NCI-H748 (cell line): Measurements from ENCODE around the gene PTPRN.
"Not testable (repeated sequence)": the region's sequence is repeated elsewhere in the genome, so short reads cannot be mapped to it uniquely, and the experiment has no call there.

Experiments
- DNase-seq: peaks from one replicate; lab custom pipeline; 2025; ENCODE audit not compliant: unreplicated experiment; lab: John Stamatoyannopoulos, UW

The PTPRN gene

DNA sequence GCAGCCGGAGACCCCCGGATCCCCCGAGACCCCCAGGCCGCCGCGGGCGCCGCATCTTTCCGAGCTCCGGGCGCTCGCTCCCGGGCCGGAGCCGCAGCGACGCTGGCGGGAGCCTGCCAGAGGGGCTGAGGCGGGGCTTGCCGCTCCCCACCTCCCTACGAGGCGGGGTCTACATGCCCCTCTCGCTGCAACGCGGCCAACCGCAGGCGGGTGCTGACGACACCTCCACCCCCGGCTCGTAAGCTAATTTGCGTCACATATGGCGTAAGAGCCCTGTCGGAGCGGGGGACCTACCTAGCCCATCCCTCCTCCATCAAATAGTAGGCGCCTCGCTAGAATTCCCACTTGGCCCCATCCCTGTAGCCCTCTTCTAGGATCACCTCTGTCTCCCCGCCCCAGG, at the start of gene PTPRN:
Gene PTPRN (minus strand): TSS at position 124 of the 400 bp plus-strand sequence. CDS start 69 bp downstream, at position 55.
- peak; percentile 95 for DNase-seq

DNA sequence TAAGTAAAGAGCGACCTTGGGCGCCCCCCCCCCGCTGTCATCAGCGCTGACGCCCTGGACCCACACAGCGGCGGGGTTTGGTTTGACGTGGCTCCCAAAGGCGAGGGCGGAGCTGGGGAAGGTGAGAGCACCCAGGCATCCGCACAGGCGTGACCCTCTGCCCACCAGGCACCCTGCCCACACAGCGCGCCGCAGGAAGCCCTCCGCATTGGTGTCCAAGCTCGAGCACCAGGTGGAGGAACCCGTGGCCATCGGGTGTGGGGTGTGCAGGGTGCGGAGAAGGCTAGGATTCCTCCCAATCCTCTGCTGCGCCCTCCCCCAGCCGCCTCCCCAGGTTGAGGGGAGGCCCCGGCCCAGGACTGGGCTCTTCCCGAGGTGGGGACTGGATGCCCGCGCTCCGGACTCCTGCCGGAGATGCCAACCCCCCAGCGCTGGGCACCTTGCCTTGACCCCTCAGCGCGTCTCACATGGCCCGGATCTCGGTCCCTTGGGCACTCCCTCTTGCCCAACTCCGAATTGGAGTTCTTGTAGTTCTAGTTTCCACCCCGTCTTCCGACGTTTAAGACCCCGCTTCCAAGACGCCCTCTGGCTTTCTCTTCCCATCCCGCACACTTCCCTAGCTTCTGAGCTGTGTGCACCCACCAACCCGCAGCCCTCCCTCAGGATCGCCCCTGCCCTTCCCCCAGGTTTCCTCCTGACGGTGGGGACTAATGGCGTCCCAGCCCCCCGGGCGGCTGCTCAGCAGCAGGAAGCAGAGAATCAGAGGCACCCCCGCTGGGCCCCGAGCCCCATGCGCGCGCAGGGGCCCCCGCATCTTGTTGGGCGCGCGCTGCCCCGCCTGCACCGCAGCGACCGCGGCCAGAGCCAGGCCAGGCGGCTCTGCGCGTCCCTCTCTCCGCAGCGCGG, 49.2 kb upstream of the PTPRN start:
- DNase-seq, result peak; percentile 24

DNA sequence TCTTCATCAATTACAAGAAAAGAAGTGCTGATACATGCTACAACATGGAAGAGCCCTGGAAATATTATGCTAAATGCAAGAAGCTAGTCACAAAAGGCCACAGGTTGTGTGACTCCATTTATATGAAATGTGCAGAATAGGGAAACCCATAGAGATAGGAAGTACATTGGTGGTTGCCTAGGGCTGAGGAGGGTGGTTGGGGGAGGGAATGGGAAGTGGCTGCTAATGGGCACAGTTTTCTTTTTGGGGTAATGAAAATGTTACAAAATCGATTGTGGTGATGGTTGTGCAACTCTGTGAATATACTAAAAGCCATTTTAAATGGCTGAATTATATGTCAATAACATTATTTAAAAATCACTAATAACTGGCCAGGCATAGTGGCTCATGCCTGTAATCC, 47.6 kb upstream of the PTPRN start:
- DNase-seq, result no peak

DNA sequence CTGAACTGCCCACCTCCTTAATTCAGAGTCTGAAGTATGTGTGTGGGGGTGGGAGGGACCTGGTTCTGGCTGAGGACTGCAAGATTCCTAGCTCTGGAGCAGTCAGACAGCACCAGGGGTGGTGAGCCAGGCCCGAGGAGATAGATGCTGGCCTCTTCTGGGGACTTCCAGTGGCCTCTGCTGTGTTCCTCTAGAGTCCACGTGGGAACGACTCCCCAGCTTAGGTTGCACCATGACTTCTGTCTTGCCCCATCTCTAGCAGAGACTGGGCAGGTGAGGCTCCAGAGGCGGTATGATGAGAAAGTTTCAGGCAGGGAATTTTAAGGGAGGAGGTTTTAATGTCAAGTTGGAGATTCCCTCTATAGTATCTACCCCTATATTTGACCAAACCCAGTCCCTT, 45.4 kb upstream of the PTPRN start:
- no peak for DNase-seq

DNA sequence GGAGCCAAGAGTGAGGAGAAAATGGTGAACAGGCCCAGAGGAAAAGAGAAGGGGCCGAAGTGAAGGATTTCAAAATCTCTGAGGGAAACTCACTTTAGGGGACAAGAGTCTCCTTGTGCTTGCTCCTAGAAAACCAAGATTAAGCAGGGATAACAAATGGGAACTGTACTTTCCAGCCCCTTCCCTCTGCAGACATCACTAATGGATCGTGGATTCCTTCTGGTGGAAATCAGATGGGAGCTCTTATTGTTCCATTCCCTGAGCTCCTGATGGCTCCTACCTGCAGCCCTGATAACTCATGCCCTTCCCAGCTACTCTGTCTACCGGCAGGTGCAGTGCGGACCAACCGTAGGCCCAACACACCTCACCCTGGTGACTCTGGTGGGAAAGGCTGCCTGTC, 43.9 kb upstream of the PTPRN start:
- no peak for DNase-seq

DNA sequence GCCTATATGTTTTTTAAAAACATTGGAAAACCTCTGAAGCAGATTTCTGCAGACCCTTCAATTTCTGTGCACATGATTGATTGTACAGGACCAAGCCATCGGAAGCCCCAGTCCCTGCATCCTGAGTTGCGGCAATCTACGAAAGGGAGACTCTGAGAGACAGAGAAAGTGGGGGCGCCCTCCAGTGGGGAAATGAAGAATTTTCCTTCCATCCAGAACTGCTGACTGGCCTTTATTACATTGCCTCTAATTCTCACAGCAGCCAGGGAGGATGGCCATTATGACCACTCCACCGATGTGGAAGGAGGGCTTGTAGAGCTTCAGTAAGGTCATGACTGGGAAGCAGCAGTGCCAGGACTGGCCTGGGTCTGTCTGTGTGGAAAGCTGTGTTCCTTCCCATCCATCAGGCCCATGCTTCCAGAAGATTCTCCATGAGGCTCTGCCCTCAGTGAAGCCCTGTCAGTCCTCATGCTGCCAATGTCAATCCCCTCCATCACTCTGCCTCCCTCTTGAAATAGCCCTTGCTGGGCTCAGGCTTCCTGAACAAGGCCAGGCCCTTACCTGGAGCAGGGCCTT, 43.3 kb upstream of the PTPRN start:
- DNase-seq, result peak; percentile 70

DNA sequence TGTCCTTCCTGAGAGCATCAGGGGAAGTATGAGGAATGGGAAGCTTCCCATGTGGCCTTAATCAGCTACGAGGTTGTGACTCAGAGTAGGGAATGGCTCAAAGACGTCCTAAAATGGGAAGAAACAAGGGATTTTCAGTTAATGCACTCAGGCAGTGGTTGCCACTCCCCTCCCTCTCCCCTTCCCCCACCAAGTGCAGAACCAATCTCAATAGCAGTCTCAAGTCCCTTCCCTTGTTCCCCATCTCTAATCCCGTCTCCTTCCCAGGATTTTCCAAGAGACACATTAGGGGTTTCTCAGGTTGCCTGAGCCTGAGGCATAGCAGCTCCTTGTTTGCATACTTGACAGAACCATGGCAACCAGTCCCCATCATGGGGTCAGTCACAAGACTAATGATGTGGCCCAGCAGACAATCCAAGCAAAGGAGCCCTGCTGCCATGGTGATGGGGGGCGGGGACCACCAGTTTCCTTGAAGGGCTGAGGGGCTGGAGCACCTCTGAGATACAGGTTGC, 41.6 kb upstream of the PTPRN start:
- peak; percentile 58 for DNase-seq

DNA sequence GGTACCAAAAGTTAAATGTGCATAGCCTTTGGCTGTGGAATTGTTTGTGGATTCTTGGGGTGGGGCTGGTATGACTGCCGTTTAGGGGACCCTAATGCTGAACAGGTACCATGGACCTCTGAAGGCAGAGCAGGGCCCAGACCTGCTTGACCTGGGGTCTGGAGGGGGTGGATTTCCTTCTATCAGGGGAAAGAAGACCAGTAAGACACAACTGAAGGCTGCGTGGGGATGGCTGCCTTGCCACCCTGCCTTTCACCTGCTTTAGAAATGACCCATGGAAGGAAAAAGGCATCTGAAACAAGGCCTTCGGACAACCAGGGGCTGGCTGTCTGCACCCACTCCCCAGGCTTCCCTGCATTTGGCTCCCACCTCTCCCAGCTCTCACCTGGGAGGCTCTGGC, 41.0 kb upstream of the PTPRN start:
- DNase-seq, result no peak

DNA sequence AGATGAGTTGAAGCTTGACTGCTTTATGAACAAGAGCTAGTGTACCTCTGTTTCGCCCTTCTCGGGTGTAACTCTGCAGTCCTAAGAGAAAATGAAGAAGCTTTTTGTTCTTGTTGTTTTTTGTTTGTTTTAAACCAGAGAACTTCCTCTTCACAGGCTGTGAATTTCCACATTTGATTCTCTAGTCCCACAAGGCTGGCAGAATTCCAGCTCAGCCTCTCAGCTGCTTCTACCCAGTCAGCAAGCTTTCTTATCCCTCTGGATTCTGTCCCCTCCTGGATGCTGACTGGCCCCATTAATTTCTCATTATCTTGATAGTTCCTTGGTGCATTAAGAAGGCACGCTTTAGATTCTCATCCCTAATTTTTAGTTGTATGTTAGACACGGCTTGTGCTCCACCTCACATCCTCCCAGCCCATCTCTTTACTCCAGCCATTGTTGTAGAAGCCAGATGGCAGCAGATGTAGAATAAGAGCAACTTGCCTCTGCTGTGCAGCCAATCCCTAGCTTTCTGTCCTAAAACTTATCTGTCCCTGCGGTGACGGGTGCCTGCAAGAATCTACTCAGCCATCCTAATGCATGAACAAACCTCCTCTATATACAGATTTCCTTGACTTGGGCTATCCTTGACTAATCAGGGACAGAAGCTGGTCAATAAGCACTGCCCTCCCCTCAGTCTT, 35.7 kb upstream of the PTPRN start:
- peak; percentile 30 for DNase-seq

DNA sequence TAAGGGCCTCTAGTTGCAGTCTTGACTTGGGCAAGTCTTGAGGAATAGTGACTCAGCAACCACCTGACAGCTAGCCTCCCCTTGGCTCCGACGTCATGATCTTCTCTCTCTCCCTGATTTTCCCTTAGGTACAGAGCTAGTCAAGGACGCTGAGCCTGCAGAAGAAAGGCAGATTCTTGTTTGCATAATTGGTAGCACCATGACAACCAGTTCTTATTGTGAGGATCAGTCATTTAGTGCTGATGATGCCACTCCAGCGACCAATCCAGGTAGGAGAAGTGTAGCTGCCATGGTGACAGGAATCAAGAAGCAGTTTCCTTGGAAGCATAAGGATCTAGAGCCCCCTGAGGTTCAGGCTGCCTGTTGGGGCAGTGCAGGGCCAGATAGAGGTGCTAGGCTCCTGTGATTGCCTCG, 26.2 kb upstream of the PTPRN start:
- DNase-seq, result peak; percentile 50

DNA sequence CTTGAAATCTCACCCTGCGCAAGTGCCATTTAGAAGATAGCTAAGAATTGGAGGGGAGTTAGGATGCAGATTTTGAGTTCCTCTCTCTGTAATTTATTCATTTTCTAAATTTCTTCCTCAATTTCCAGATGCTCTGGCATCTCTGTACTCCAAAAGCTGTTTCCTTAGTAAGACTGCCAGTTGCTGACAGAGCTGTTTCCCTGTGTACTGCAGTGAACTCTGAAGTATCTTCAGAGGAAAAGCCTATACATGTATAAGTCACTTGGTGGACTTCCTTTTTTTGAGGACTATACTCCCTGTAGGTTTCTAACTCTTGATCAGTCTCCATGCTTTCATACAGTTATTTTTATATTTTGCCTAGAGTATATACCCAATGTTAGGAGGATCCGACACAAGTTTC, 24.9 kb upstream of the PTPRN start:
- no peak for DNase-seq

DNA sequence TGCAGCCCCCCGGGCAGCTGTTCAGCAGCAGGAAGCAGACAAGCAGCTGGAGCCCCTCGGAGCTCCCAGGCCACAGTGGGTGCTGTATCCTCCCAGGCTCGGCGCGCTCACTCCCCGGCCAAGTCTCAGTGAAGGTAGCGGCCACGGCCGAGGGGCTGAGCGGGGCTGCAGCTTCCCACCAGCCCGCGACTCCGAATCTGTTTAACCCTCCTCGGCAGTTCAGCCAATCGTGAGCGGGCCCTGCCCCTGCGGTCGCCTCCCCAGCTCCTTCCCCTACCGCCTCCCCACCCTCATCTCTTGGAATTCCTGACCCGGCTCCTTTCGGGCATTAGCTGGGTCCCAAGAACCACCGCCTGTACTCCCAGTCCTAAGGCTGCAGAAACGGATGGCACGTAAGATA, 23.3 kb upstream of the PTPRN start, which contains the start of gene RESP18:
Gene RESP18 (minus strand): TSS at position 203 of the 400 bp plus-strand sequence.
- no peak for DNase-seq

DNA sequence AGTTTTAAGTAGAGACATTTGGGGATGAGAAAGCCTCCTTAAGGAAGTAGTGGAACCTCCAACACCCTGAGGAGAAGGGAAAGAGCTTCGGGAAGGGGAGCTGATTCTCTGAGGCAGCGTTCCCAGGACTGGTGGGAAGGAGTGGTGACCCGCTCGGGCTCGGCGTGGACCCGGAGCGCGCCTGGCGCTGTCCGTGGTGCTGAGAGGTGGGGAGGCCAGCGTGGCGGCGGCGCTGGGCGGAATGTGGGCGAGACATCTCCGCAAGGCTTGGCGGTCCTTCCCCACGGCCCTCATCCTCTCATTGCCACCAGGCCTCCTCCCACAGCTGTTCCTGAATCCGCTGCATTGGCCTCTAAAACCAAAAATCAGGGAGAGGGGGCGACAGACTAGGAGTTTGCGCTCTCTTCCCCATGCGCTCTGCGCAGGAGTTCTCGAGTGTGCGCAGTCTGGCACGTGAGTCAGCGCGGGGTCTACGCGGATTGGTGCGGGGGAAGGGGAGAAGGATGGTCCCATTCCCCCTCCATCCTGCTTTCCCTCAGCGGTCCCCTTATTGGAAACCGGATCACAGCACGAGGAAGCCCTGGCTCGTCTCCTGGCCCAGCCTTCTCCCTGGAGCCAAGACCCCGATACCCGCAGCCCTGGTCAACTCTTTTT, 22.5 kb upstream of the PTPRN start:
- no peak for DNase-seq

DNA sequence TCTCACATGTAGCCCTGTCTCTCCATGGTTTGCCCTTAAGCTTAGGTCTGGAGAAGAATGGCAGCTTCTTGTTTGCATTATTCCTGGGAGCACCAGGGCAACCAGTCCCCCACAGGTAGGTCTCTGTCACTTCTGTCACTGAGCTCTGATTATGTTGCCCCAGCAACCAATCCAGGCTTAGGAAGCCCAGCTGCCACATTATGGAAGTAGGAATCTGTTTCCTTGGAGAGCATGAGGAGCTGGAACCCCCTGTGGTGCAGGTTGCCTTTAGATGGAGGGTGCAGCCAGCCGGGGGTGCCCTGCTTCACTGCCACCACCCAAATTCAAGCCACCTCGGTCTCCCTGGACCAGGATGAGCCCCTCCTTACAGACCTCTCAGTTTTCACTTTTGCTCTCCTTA, 18.5 kb upstream of the PTPRN start:
- peak; percentile 74 for DNase-seq

DNA sequence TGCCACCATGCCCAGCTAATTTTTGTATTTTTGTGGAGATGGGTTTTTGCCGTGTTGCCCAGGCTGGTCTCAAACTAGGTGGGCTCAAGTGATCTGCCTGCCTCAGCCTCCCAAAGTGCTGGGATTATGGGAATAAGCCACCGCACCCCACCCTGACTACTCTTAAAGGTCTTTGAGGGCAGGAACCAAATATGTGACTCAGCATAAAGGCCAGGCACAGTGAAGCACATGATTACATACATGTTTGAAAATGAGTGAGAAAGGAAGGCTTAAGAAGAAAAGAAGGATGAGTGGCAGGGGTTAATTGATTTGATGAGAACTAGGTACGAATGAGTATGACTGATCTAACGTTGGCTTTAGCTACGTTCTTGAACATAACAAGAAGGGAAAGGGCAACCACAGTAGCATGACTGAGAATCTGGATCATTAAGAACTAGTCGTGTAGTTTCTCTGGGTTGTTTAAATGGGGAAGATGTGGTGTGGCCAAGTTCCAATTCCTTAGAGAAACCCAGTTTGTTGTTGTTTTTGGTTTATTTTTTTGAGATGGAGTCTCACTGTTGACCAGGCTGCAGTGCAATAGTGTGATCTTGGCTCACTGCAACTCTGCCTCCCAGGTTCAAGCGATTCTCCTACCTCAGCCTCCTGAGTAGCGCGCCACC, 16.6 kb upstream of the PTPRN start:
- no peak for DNase-seq

DNA sequence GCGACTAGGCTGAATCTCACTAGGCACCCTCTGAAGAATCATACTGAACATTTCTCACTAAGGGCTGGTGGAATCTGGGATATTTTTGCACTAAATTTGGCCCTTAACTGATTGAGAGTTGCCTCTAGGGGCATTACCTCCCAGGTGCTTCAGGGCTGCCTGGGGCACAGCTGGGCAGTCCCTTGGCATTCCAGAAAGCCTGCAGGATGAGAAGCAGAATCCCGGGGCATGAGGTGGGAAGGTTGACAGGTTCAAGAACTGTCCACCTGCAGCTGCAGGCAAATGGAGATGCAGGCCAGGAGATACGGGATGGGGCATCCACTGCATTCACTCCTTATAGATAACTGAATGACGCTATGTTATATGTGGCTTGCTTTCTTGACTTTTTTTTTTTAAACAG, 15.9 kb upstream of the PTPRN start:
- no peak for DNase-seq

DNA sequence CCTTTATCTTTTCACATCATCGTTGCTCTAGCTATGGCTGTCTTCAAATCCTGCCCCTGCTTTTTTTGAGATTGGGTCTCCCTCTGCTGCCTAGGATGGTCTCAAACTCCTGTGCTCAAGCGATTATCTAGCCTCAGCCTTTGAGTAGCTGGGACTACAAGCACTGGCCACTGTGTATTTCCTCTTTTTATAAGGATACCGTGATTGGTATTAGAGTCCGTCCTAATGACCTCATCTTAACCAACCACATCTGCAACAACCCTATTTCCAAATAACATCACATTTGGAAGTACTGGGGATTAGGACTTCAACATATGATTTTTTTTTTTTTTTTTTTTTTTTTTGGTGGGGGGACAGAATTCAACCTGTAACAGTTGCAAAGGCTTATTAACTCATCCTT, 14.2 kb upstream of the PTPRN start:
- no peak for DNase-seq

DNA sequence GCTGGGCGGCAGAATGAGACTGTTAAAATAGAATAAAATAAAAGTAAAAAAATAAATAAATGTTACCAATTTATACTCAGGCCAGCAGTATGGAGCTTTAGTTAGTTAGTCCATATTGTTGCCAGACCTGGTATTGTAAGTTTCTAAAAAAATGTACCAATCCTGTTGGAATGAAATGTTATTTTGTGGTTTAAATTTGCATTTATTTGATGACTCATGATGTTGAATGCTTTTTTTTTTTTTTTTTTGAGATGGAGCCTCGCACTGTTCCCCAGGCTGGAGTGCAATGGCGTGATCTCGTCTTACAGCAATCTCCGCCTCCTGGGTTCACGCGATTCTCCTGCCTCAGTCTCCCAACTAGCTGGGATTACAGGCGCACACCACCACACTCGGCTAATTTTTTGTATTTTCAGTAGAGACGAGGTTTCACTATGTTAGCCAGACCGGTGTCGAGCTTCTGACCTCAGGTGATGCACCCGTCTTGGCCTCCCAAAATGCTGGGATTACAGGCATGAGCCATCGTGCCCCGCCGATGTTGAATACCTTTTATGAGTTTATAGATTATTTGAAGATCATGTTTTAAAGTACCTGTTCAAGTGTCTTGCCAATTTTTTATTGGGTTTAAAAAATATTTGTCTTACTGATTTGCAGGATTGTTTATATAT, 5.7 kb upstream of the PTPRN start:
- no peak for DNase-seq

DNA sequence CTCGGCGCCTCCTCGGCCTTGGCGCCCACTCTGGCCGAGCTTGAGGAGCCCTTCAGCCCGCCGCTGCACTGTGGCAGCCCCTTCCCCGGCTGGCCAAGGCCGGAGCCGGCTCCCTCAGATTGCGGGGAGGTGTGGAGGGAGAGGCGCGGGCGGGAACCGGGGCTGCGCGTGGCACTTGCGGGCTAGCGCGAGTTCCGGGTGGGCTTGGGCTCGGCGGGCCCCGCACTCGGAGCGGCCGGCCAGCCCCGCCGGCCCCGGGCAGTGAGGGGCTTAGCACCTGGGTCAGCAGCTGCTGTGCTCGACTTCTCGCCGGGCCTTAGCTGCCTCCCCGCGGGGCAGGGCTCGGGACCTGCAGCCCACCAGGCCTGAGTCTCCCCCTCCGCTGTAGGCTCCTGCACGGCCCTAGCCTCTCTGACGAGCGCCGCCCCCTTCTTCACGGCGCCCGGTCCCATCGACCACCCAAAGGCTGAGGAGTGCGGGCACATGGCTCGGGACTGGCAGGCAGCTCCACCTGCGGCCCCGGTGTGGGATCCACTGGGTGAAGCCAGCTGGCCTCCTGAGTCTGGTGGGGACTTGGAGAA, 3.6 kb upstream of the PTPRN start:
- DNase-seq, result not testable (repeated sequence)
